HEK293 (cell line): ENCODE results near the gene FZD1.
A peak's percentile ranks its signal among the peaks of the same experiment; 100 is the strongest.

Source experiments
- CTCF ChIA-PET: fragments of 350-600 bp; formaldehyde crosslinking; extraction: SDS; loops from one replicate; lab custom pipeline; 2021; ENCODE audit warnings: antibody characterized with exemption; lab: Yijun Ruan, JAX
- POLR2A ChIA-PET: fragments of 300-600 bp; formaldehyde crosslinking; extraction: SDS; loops from one replicate; lab custom pipeline; 2020; ENCODE audit warnings: antibody characterized with exemption, inconsistent platforms; lab: Yijun Ruan, JAX
- H3K27ac ChIP-seq: fragments of 200-500 bp; sonication (Bioruptor generic); 2 replicates; pipeline ENCODE4 v1.5.1; 2014; ENCODE audit warnings: low read depth, low read length, control low read depth, inconsistent platforms; ENCODE audit errors: extremely low read depth
- H3K36me3 ChIP-seq, 2 experiments: fragments of 200-500 bp in 1 of 2; sonication (Bioruptor generic) in 1 of 2; 1 replicate in 1 of 2; 2 replicates in 1 of 2; pipeline ENCODE4 v1.5.1; 2014 to 2017; ENCODE audit warnings: inconsistent platforms in 2 of 2, low read length in 2 of 2; ENCODE audit not compliant: control insufficient read depth in 2 of 2, insufficient read depth in 1 of 2
- H3K4me1 ChIP-seq: fragments of 200-500 bp; sonication (Bioruptor generic); 2 replicates; pipeline ENCODE4 v1.5.1; 2014; ENCODE audit warnings: mild to moderate bottlenecking, low read length, inconsistent platforms; ENCODE audit not compliant: control insufficient read depth, insufficient read depth
- H3K4me3 ChIP-seq: 2 replicates; pipeline ENCODE4 v1.5.1; 2011; ENCODE audit warnings: low read depth, mild to moderate bottlenecking, control low read depth, low read length, moderate library complexity
- H3K9me3 ChIP-seq: fragments of 200-500 bp; sonication (Bioruptor generic); 2 replicates; pipeline ENCODE4 v1.5.1; 2014; ENCODE audit warnings: low read depth, low read length, inconsistent platforms; ENCODE audit not compliant: control insufficient read depth, insufficient read depth
- HIC1 ChIP-seq: fragments of 450-650 bp; formaldehyde crosslinking; IDR thresholded peaks from 2 replicates; pipeline ENCODE4 v1.5.1; 2016; ENCODE audit warnings: missing biosample characterization, missing genetic modification characterization
- HOXA7 ChIP-seq: sonication (generic); formaldehyde crosslinking; IDR thresholded peaks from 2 replicates; pipeline ENCODE4 v1.8.1; 2022; ENCODE audit warnings: missing genetic modification reagents, borderline replicate concordance
- OVOL3 ChIP-seq: fragments of 450-650 bp; formaldehyde crosslinking; IDR thresholded peaks from 2 replicates; pipeline ENCODE4 v1.5.1; 2016; ENCODE audit warnings: missing biosample characterization, missing genetic modification characterization
- PRDM10 ChIP-seq: fragments of 450-650 bp; formaldehyde crosslinking; IDR thresholded peaks from 2 replicates; pipeline ENCODE4 v1.5.1; 2016; ENCODE audit warnings: missing biosample characterization, missing genetic modification characterization
- RBAK ChIP-seq: fragments of 450-650 bp; formaldehyde crosslinking; IDR thresholded peaks from 2 replicates; pipeline ENCODE4 v1.5.1; 2016; ENCODE audit warnings: missing biosample characterization, missing genetic modification characterization
- SCRT1 ChIP-seq: fragments of 450-650 bp; formaldehyde crosslinking; IDR thresholded peaks from 2 replicates; pipeline ENCODE4 v1.5.1; 2016; ENCODE audit warnings: missing biosample characterization, missing genetic modification characterization, borderline replicate concordance
- TCF7L2 ChIP-seq: IDR thresholded peaks from 2 replicates; pipeline ENCODE4 v1.6.1; 2011; ENCODE audit warnings: low read depth, mild to moderate bottlenecking, inconsistent platforms, low read length, moderate library complexity, borderline replicate concordance
- ZBTB21 ChIP-seq: fragments of 450-650 bp; formaldehyde crosslinking; IDR thresholded peaks from 2 replicates; pipeline ENCODE4 v1.5.1; 2017; ENCODE audit warnings: missing biosample characterization, missing genetic modification characterization
- ZBTB44 ChIP-seq: fragments of 450-650 bp; IDR thresholded peaks from 2 replicates; pipeline ENCODE4 v1.5.1; 2018; ENCODE audit warnings: missing biosample characterization, mild to moderate bottlenecking, missing genetic modification characterization
- ZNF121 ChIP-seq: fragments of 450-650 bp; formaldehyde crosslinking; IDR thresholded peaks from 2 replicates; pipeline ENCODE4 v1.5.1; 2016; ENCODE audit warnings: missing biosample characterization, missing genetic modification characterization
- ZNF133 ChIP-seq: fragments of 450-650 bp; formaldehyde crosslinking; IDR thresholded peaks from 2 replicates; pipeline ENCODE4 v1.5.1; 2016; ENCODE audit warnings: missing biosample characterization, missing genetic modification characterization
- ZNF174 ChIP-seq: fragments of 450-650 bp; formaldehyde crosslinking; IDR thresholded peaks from 2 replicates; pipeline ENCODE4 v1.5.0; 2017; ENCODE audit warnings: missing biosample characterization, mild to moderate bottlenecking, missing genetic modification characterization
- ZNF202 ChIP-seq: fragments of 450-650 bp; formaldehyde crosslinking; IDR thresholded peaks from 2 replicates; pipeline ENCODE4 v1.5.1; 2016; ENCODE audit warnings: missing biosample characterization, missing genetic modification characterization, borderline replicate concordance
- ZNF24 ChIP-seq: fragments of 450-650 bp; formaldehyde crosslinking; IDR thresholded peaks from 2 replicates; pipeline ENCODE4 v1.5.1; 2016; ENCODE audit warnings: missing biosample characterization, missing genetic modification characterization
- ZNF248 ChIP-seq: fragments of 450-650 bp; formaldehyde crosslinking; IDR thresholded peaks from 2 replicates; pipeline ENCODE4 v1.5.1; 2017; ENCODE audit warnings: missing biosample characterization, missing genetic modification characterization
- ZNF426 ChIP-seq: fragments of 450-650 bp; formaldehyde crosslinking; IDR thresholded peaks from 2 replicates; pipeline ENCODE4 v1.5.1; 2017; ENCODE audit warnings: missing biosample characterization, missing genetic modification characterization, mild to moderate bottlenecking, inconsistent platforms, moderate library complexity
- ZNF530 ChIP-seq: fragments of 450-650 bp; formaldehyde crosslinking; IDR thresholded peaks from 2 replicates; pipeline ENCODE4 v1.5.1; 2016; ENCODE audit warnings: low read depth, missing biosample characterization, missing genetic modification characterization
- ZNF677 ChIP-seq: fragments of 450-650 bp; IDR thresholded peaks from 2 replicates; pipeline ENCODE4 v1.5.0; 2018; ENCODE audit warnings: missing biosample characterization, mild to moderate bottlenecking, missing genetic modification characterization, moderate library complexity
- ZNF76 ChIP-seq: fragments of 450-650 bp; formaldehyde crosslinking; IDR thresholded peaks from 2 replicates; pipeline ENCODE4; 2016; ENCODE audit warnings: low read depth, missing biosample characterization, missing genetic modification characterization, borderline replicate concordance
- ZNF785 ChIP-seq: fragments of 450-650 bp; formaldehyde crosslinking; IDR thresholded peaks from 2 replicates; pipeline ENCODE4 v1.5.1; 2016; ENCODE audit warnings: missing biosample characterization, missing genetic modification characterization
- ZSCAN16 ChIP-seq: fragments of 450-650 bp; formaldehyde crosslinking; IDR thresholded peaks from 2 replicates; pipeline ENCODE4 v1.5.1; 2016; ENCODE audit warnings: missing biosample characterization, missing genetic modification characterization
- ZSCAN5A ChIP-seq: fragments of 450-650 bp; formaldehyde crosslinking; IDR thresholded peaks from 2 replicates; pipeline ENCODE4 v1.5.1; 2016; ENCODE audit warnings: missing biosample characterization, missing genetic modification characterization

The FZD1 gene

GRCh38 chr7:91265693-91266066 lies 1.4 kb downstream of the FZD1 start:
- CTCF ChIA-PET: no interaction called here
- TF ChIP-seq ZNF133 (tag by site-specific recombination) (no peak), ZBTB21 (tag by site-specific recombination) (no peak), HOXA7 (no peak), ZSCAN5A (no peak), ZNF248 (no peak), ZSCAN16 (no peak), ZNF426 (no peak), OVOL3 (tag by site-specific recombination) (no peak), ZBTB44 (tag by site-specific recombination) (no peak), ZNF785 (tag by site-specific recombination) (no peak), ZNF76 (tag by site-specific recombination) (no peak), ZNF677 (tag by site-specific recombination) (no peak), TCF7L2 (no peak), ZNF174 (tag by site-specific recombination) (no peak), RBAK (no peak), SCRT1 (tag by site-specific recombination) (no peak), ZNF121 (no peak)

GRCh38 chr7:91266067-91266688 lies 1.9 kb downstream of the FZD1 start:
- Histone ChIP-seq H3K36me3 (peaks cover 0 to 8% of the 10 kb centered on the region in 2 experiments; a peak in 1 of 3 replicates), H3K27ac (no peak overlapping the region), H3K4me1 (no peaks in the 10 kb centered on the region)
- ChIA-PET POLR2A (no interaction called here), CTCF (no interaction called here)
- TF ChIP-seq HIC1: no peak
- 0 out of 2 replicates have a peak, but pooled peaks have one; percentile 11 for TF ChIP-seq ZNF202 (tag by site-specific recombination)
- TF ChIP-seq SCRT1 (tag by site-specific recombination): no peak
- TF ChIP-seq ZNF24 (tag by site-specific recombination): no peak
- no peak for TF ChIP-seq ZNF530 (tag by site-specific recombination)
- no peak for TF ChIP-seq PRDM10 (tag by site-specific recombination)
- TF ChIP-seq, all 188 proteins: peak for 1
- Histone ChIP-seq H3K4me3 (no peak overlapping the region; the same call in 1 of the 2 replicates), H3K9me3 (no peaks in the 10 kb centered on the region)

More at GRCh38 chr7:91265693-91266066, 1.4 kb downstream of the FZD1 start:
- Histone ChIP-seq H3K9me3 (no peaks in the 10 kb centered on the region), H3K4me1 (no peaks in the 10 kb centered on the region), H3K36me3 (peaks cover 0 to 8% of the 10 kb centered on the region in 2 experiments; a peak in 1 of 3 replicates), H3K27ac (peak overlapping the region; percentile 95; the same call in 1 of the 2 replicates), H3K4me3 (peak overlapping the region; percentile 75)
- POLR2A ChIA-PET: no interaction called here
